ENCODE measurements around the gene KRTAP10-7. TPM values are rescaled to one million over a fixed set of nuclear protein-coding genes. Genes with fewer than 3 reads are reported as not detected.

KRTAP10-7 gene
- polyA plus RNA-seq, 3 donors: not detected

DNA sequence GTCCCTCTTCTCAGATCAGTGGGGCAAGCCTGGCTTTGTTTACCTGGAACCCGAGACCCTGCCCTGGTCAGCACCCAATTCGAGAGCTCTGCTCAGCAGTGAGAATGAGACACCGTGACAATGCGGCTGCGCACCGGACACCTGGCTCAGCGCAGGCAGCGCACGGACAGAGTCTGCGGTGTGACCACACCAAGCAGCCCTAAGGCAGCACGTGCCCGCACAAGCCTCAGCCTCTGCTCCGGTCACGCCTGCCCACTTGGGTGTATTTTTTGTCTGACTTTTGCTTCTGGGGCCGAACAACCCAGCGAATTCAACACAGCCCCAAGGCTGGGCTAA, 16.2 kb downstream of the KRTAP10-7 start:
- 90% methylated on average over 16 of the region's 16 CpGs for WGBS (ENCODE audit: insufficient coverage)
- no peaks in the 10 kb centered on the region for H3K79me2 ChIP-seq (ENCODE audit: insufficient read depth, low read length)
- no peaks in the 10 kb centered on the region for H4K20me1 ChIP-seq (ENCODE audit: insufficient read depth, low read length)
- peaks cover 17 to 29% (median 23%) of the 10 kb centered on the region in 7 donors for H3K9me3 Mint-ChIP-seq
- TF ChIP-seq, protein P1, sequence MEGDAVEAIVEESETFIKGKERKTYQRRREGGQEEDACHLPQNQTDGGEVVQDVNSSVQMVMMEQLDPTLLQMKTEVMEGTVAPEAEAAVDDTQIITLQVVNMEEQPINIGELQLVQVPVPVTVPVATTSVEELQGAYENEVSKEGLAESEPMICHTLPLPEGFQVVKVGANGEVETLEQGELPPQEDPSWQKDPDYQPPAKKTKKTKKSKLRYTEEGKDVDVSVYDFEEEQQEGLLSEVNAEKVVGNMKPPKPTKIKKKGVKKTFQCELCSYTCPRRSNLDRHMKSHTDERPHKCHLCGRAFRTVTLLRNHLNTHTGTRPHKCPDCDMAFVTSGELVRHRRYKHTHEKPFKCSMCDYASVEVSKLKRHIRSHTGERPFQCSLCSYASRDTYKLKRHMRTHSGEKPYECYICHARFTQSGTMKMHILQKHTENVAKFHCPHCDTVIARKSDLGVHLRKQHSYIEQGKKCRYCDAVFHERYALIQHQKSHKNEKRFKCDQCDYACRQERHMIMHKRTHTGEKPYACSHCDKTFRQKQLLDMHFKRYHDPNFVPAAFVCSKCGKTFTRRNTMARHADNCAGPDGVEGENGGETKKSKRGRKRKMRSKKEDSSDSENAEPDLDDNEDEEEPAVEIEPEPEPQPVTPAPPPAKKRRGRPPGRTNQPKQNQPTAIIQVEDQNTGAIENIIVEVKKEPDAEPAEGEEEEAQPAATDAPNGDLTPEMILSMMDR (IDR thresholded peaks at IDR 0.05): no peak
- peaks cover 11 to 16% of the 10 kb centered on the region in 2 donors for H3K9me3 ChIP-seq (replicated peaks in 1 of 2; ENCODE audit: control insufficient read depth in 1 of 2, insufficient read depth in 1 of 2, low read length in 2 of 2)
- no peak for DNase-seq
- H3K4me3 ChIP-seq (replicated peaks in 1 of 3; ENCODE audit: low read depth in 2 of 3, low read length in 3 of 3): no peak overlapping the region
- H3K9ac ChIP-seq (ENCODE audit: insufficient read depth, low read length, poor library complexity, severe bottlenecking): no peak overlapping the region
- no peak overlapping the region for H3K27ac ChIP-seq (ENCODE audit: low read depth in 1 of 2, low read length in 2 of 2)
- peaks cover 3 to 12% (median 4%) of the 10 kb centered on the region in 3 donors for H3K27me3 Mint-ChIP-seq (ENCODE audit: low read depth in 3 of 3)
- no peak overlapping the region for H3K4me2 ChIP-seq (replicated peaks; ENCODE audit: extremely low read depth, low read length, poor library complexity, severe bottlenecking)
- intact Hi-C loops (cut with micrococcal nuclease): no loop called here
- H3K4me3 Mint-ChIP-seq: no peak overlapping the region
- H3K36me3 ChIP-seq (replicated peaks in 1 of 2; ENCODE audit: control insufficient read depth in 1 of 2, insufficient read depth in 2 of 2, low read length in 2 of 2): no peaks in the 10 kb centered on the region
- H3K27me3 ChIP-seq (ENCODE audit: control insufficient read depth in 2 of 2, insufficient read depth in 2 of 2, low read length in 2 of 2): no peaks in the 10 kb centered on the region
- H3K4me1 ChIP-seq (ENCODE audit: control insufficient read depth in 1 of 2, insufficient read depth in 2 of 2, low read length in 2 of 2): no peaks in the 10 kb centered on the region
- H2AFZ ChIP-seq (ENCODE audit: insufficient read depth, low read depth, low read length, poor library complexity, severe bottlenecking): no peak overlapping the region
- H3K4me1 Mint-ChIP-seq: peaks cover 10% of the 10 kb centered on the region
- no peaks in the 10 kb centered on the region for H3K36me3 Mint-ChIP-seq
- H3K27ac Mint-ChIP-seq: no peak overlapping the region

DNA sequence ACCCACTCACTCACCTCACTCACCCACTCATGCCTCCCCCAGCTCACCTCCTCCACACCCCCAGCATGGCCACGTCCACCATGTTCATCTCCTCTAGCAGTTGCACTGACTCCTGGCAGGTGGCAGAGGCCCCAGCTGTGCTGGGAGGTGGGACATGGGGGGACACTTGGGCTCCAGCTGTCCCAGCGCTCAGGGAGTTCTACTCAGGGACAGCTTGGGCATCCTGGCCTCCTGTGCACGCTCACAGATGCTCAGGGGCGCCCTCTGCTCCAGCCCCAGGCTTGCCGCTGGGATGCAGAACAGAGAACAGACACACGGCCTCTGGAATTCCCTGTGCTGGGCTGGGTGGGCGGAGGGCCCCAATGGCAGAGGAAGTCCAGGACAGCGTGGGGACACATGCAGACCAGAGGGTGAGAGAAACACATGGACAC, 16.7 kb downstream of the KRTAP10-7 start:
- no peak overlapping the region for H3K27ac Mint-ChIP-seq

More for the DNA sequence above, 16.7 kb downstream of the KRTAP10-7 start:
- TF ChIP-seq, protein P1 (IDR thresholded peaks at IDR 0.05): no peak
- Histone ChIP-seq H3K9ac (ENCODE audit: insufficient read depth, low read length, poor library complexity, severe bottlenecking) (no peak overlapping the region), H3K4me2 (replicated peaks; ENCODE audit: extremely low read depth, low read length, poor library complexity, severe bottlenecking) (no peak overlapping the region), H3K36me3 (replicated peaks in 1 of 2; ENCODE audit: control insufficient read depth in 1 of 2, insufficient read depth in 2 of 2, low read length in 2 of 2) (no peaks in the 10 kb centered on the region), H3K27ac (ENCODE audit: low read depth in 1 of 2, low read length in 2 of 2) (no peak overlapping the region), H3K4me3 (replicated peaks in 1 of 3; ENCODE audit: low read depth in 2 of 3, low read length in 3 of 3) (no peak overlapping the region), H3K27me3 (ENCODE audit: control insufficient read depth in 2 of 2, insufficient read depth in 2 of 2, low read length in 2 of 2) (no peaks in the 10 kb centered on the region), H3K79me2 (ENCODE audit: insufficient read depth, low read length) (no peaks in the 10 kb centered on the region), H3K4me1 (ENCODE audit: control insufficient read depth in 1 of 2, insufficient read depth in 2 of 2, low read length in 2 of 2) (no peaks in the 10 kb centered on the region), H3K9me3 (replicated peaks in 1 of 2; ENCODE audit: control insufficient read depth in 1 of 2, insufficient read depth in 1 of 2, low read length in 2 of 2) (peaks cover 7 to 11% of the 10 kb centered on the region in 2 donors), H4K20me1 (ENCODE audit: insufficient read depth, low read length) (no peaks in the 10 kb centered on the region), H2AFZ (ENCODE audit: insufficient read depth, low read depth, low read length, poor library complexity, severe bottlenecking) (no peak overlapping the region)
- no peak for DNase-seq
- Mint-ChIP-seq H3K4me1 (peaks cover 10% of the 10 kb centered on the region), H3K9me3 (peaks cover 14 to 27% (median 18%) of the 10 kb centered on the region in 7 donors), H3K36me3 (no peaks in the 10 kb centered on the region), H3K4me3 (no peak overlapping the region), H3K27me3 (ENCODE audit: low read depth in 3 of 3) (peaks cover 4 to 12% (median 7%) of the 10 kb centered on the region in 3 donors)
- intact Hi-C loops (cut with micrococcal nuclease): no loop called here
- 83% methylated on average over 7 of the region's 8 CpGs for WGBS (ENCODE audit: insufficient coverage)
